Measurements from ENCODE around the gene MRM2.

- TF ChIP-seq POLR2A (IDR thresholded peaks at IDR 0.05; ENCODE audit: low read length), result no peak
- TF ChIP-seq GATA1 (IDR thresholded peaks at IDR 0.05; ENCODE audit: low read depth, low read length), result no peak
These were observed 22.2 kb upstream of the MRM2 start for GRCh38 chr7:2264158-2264557.
